Cardiac muscle cell (in vitro differentiated cells and primary cell): ENCODE measurements around the gene LMAN1. TPM values are rescaled to one million over a fixed set of nuclear protein-coding genes. Genes with fewer than 3 reads are reported as not detected.

ENCODE experiments used
- DNase-seq, 2 donors: peaks; one replicate each; pipeline versions ENCODE4 v3.0.0 to v3.0.0-alpha.2; 2010 to 2017; ENCODE audit warnings: low read depth in 1 of 2, low spot score in 1 of 2
- H3K27ac ChIP-seq: fragments of 200-600 bp; sonication (generic); 2 replicates; pipeline ENCODE4 v1.5.1; 2016
- H3K27me3 ChIP-seq: fragments of 200-600 bp; sonication (generic); 2 replicates; pipeline ENCODE4 v1.6.0; 2016; ENCODE audit warnings: control low read depth
- H3K36me3 ChIP-seq: fragments of 200-600 bp; sonication (generic); 2 replicates; pipeline ENCODE4 v1.5.1; 2016; ENCODE audit warnings: control low read depth
- H3K4me1 ChIP-seq: fragments of 200-600 bp; sonication (generic); 2 replicates; pipeline ENCODE4 v1.8.1; 2017; ENCODE audit warnings: low read depth, mild to moderate bottlenecking, mixed run types
- H3K4me3 ChIP-seq: fragments of 200-600 bp; sonication (generic); 2 replicates; pipeline ENCODE4 v1.5.1; 2016; ENCODE audit warnings: mild to moderate bottlenecking
- H3K9me3 ChIP-seq: fragments of 200-600 bp; sonication (generic); 2 replicates; pipeline ENCODE4 v1.5.1; 2017; ENCODE audit warnings: low read depth, mild to moderate bottlenecking, control low read depth
- polyA plus RNA-seq: library from polyadenylated mRNA; unstranded; fragments of >200 nt; fragmentation: Nextera tagmentation; extraction: Ambion mirVana; gene quantifications from 2 replicates; pipeline ENCODE4 v1.2.1, GENCODE V29; 2016
- total RNA-seq: library from RNA; depleted of rRNA; stranded (reverse); fragments of >200 nt; gene quantifications from 2 replicates; pipeline ENCODE4 v1.2.3, GENCODE V29; 2016
- TF ChIP-seq, protein P1 (sequence below): IDR thresholded peaks from 2 replicates; pipeline ENCODE4 v1.5.1; 2012; ENCODE audit warnings: low read depth, mild to moderate bottlenecking, low read length

The LMAN1 gene
- total and polyA plus RNA-seq, 2 experiments from 2014 or later: 51.3 to 68.1 TPM

DNA sequence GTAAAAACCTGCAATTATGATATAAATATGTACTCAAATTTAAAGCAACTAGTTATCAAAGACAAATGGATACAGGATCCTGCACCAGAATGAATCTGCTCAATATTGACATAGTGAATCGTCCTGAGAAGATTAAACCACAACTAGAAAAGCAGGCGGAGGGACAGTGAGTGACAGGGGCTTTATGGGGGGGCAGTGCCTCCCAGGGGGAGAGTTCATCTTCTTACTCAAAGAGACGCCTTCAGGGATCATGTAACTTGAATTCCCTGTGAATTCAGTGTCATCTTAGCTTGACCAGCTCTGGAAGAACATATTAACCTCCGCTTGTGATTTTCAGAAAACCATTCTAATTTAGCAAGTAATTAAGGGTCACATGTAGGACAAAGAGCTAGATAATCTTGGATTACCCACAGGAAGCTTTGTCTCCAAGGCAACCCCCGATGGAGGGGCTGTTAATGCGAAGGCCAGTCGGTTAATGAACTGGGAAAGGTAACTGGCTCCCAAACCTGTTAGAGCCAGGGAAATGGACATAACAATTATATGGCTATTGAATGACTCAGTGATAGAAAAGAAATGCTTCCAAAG, 17.4 kb upstream of the LMAN1 start:
- Histone ChIP-seq H3K36me3 (no peaks in the 10 kb centered on the region), H3K4me3 (no peak overlapping the region), H3K27me3 (peaks cover 42% of the 10 kb centered on the region), H3K27ac (no peak overlapping the region), H3K4me1 (no peaks in the 10 kb centered on the region), H3K9me3 (no peaks in the 10 kb centered on the region)
- DNase-seq: no peak
- TF ChIP-seq, protein P1, sequence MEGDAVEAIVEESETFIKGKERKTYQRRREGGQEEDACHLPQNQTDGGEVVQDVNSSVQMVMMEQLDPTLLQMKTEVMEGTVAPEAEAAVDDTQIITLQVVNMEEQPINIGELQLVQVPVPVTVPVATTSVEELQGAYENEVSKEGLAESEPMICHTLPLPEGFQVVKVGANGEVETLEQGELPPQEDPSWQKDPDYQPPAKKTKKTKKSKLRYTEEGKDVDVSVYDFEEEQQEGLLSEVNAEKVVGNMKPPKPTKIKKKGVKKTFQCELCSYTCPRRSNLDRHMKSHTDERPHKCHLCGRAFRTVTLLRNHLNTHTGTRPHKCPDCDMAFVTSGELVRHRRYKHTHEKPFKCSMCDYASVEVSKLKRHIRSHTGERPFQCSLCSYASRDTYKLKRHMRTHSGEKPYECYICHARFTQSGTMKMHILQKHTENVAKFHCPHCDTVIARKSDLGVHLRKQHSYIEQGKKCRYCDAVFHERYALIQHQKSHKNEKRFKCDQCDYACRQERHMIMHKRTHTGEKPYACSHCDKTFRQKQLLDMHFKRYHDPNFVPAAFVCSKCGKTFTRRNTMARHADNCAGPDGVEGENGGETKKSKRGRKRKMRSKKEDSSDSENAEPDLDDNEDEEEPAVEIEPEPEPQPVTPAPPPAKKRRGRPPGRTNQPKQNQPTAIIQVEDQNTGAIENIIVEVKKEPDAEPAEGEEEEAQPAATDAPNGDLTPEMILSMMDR: no peak

DNA sequence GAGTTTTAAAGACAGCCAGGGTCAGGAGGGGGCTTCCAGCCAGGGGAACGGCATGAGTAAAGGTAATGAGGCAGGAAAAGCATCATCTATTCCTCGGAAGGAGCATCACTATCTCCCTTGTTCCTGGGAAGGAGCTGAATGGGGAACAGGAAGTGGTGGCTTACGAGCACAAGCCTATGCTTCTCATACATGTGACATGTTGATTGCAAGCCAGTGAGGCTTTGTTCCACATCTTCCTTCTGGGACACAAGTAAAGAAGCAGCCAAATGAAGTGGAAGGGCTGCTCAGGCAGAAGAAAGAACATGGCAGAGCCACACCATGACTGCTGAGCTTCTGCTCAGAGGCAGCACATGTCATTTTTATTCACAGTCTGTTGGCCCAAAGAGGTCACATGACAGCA, 15.1 kb upstream of the LMAN1 start:
- Histone ChIP-seq H3K9me3 (no peaks in the 10 kb centered on the region), H3K36me3 (no peaks in the 10 kb centered on the region), H3K27ac (no peak overlapping the region), H3K4me1 (no peaks in the 10 kb centered on the region), H3K27me3 (peaks cover 21% of the 10 kb centered on the region), H3K4me3 (no peak overlapping the region)
- TF ChIP-seq, protein P1: no peak
- DNase-seq: no peak

GRCh38 chr18:59372975-59373374, 13.9 kb upstream of the LMAN1 start:
- TF ChIP-seq, protein P1: no peak
- Histone ChIP-seq H3K4me3 (no peak overlapping the region), H3K27ac (no peak overlapping the region), H3K27me3 (peaks cover 9% of the 10 kb centered on the region), H3K9me3 (no peaks in the 10 kb centered on the region), H3K36me3 (no peaks in the 10 kb centered on the region), H3K4me1 (no peaks in the 10 kb centered on the region)
- no peak for DNase-seq

DNA sequence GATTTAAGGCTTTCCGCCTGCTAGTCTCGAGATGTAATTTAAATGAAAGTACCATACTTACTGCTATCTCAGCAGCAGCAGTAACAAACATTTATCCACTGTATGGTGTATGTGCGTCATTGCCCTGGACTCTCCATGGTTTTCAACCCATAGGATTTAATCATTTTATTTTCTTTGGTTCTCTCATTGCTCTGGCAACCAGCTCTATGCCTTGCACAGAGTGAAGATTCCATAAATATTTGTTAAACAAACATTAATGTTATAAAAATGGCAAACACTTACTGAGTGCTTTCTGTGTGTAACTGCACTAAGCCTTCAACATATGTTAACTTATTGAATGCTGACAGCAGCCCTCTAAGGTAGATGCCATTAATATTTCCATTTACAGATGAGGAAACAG, 1.3 kb upstream of the LMAN1 start:
- DNase-seq: no peak
- no peaks in the 10 kb centered on the region for H3K9me3 ChIP-seq
- peaks cover 13% of the 10 kb centered on the region for H3K4me1 ChIP-seq
- no peak overlapping the region for H3K4me3 ChIP-seq
- no peak overlapping the region for H3K27ac ChIP-seq
- H3K27me3 ChIP-seq: peaks cover 5% of the 10 kb centered on the region
- TF ChIP-seq, protein P1: no peak
- peaks cover under 1% of the 10 kb centered on the region for H3K36me3 ChIP-seq

GRCh38 chr18:59359576-59359952, 499 bp upstream of the LMAN1 start:
- Histone ChIP-seq H3K4me1 (peaks cover 13% of the 10 kb centered on the region), H3K4me3 (peak overlapping the region; percentile 87), H3K9me3 (no peaks in the 10 kb centered on the region), H3K27me3 (peaks cover 5% of the 10 kb centered on the region), H3K36me3 (peaks cover 9% of the 10 kb centered on the region), H3K27ac (no peak overlapping the region)
- DNase-seq: no peak
- TF ChIP-seq, protein P1: no peak

- Histone ChIP-seq H3K9me3 (no peaks in the 10 kb centered on the region), H3K36me3 (peaks cover 21% of the 10 kb centered on the region), H3K4me3 (peak overlapping the region; percentile 87), H3K27me3 (peaks cover 5% of the 10 kb centered on the region), H3K27ac (peak overlapping the region; percentile 97), H3K4me1 (peaks cover 13% of the 10 kb centered on the region)
- DNase-seq: peak in 1 of 2 donors; percentile 59
- TF ChIP-seq, protein P1: no peak
These were observed 702 bp downstream of the LMAN1 start for GRCh38 chr18:59358414-59358711.
